ENCODE data around the gene KCTD11.

KCTD11 gene

GRCh38 chr17:7388856-7389255 lies 36.9 kb downstream of the KCTD11 start:
- Histone ChIP-seq H3K9me3 (ENCODE audit: low read length) (no peaks in the 10 kb centered on the region), H3K27me3 (ENCODE audit: insufficient read depth, low read length) (no peaks in the 10 kb centered on the region), H3F3A (ENCODE audit: insufficient read depth, low read length) (no peaks in the 10 kb centered on the region), H3K4me3 (ENCODE audit: low read depth, low read length, poor library complexity, severe bottlenecking) (no peak overlapping the region), H3K27ac (ENCODE audit: low read depth, low read length, poor library complexity, severe bottlenecking) (no peak overlapping the region), H3K4me1 (ENCODE audit: insufficient read depth, low read length, severe bottlenecking) (peaks cover 21% of the 10 kb centered on the region), H4K20me1 (ENCODE audit: insufficient read depth, low read length) (no peaks in the 10 kb centered on the region), H3K9me2 (ENCODE audit: low read depth, low read length) (no peaks in the 10 kb centered on the region), H2AFZ (ENCODE audit: low read length) (no peak overlapping the region), H3K79me2 (ENCODE audit: insufficient read depth, low read length) (no peaks in the 10 kb centered on the region), H3K36me3 (ENCODE audit: insufficient read depth, low read length) (peaks cover 4% of the 10 kb centered on the region; the same call in 1 of the 2 replicates), H3K9ac (ENCODE audit: low read length) (no peak overlapping the region), H3K4me2 (ENCODE audit: low read length) (no peak overlapping the region)
- TF ChIP-seq CTCF (IDR thresholded peaks at IDR 0.05; ENCODE audit: low read length) (no peak), EZH2 (IDR thresholded peaks at IDR 0.05; ENCODE audit: borderline replicate concordance, low read length) (no peak)

GRCh38 chr17:7389924-7390910 lies 38.3 kb downstream of the KCTD11 start:
- H4K20me1 ChIP-seq (ENCODE audit: insufficient read depth, low read length), result no peaks in the 10 kb centered on the region
- H3K9me3 ChIP-seq (ENCODE audit: low read length), result no peaks in the 10 kb centered on the region
- H3K36me3 ChIP-seq (ENCODE audit: insufficient read depth, low read length), result peaks cover 4% of the 10 kb centered on the region; the same call in 1 of the 2 replicates
- peaks cover 14% of the 10 kb centered on the region for H3K4me1 ChIP-seq (ENCODE audit: insufficient read depth, low read length, severe bottlenecking)
- no peaks in the 10 kb centered on the region for H3F3A ChIP-seq (ENCODE audit: insufficient read depth, low read length)
- no peaks in the 10 kb centered on the region for H3K79me2 ChIP-seq (ENCODE audit: insufficient read depth, low read length)
- H2AFZ ChIP-seq (ENCODE audit: low read length), result no peak overlapping the region
- H3K9me2 ChIP-seq (ENCODE audit: low read depth, low read length), result no peaks in the 10 kb centered on the region
- no peak overlapping the region for H3K27ac ChIP-seq (ENCODE audit: low read depth, low read length, poor library complexity, severe bottlenecking)
- H3K4me2 ChIP-seq (ENCODE audit: low read length), result no peak overlapping the region
- H3K9ac ChIP-seq (ENCODE audit: low read length), result no peak overlapping the region
- TF ChIP-seq EZH2 (IDR thresholded peaks at IDR 0.05; ENCODE audit: borderline replicate concordance, low read length) (no peak), CTCF (IDR thresholded peaks at IDR 0.05; ENCODE audit: low read length) (no peak)
- H3K27me3 ChIP-seq (ENCODE audit: insufficient read depth, low read length), result no peaks in the 10 kb centered on the region
- no peak overlapping the region for H3K4me3 ChIP-seq (ENCODE audit: low read depth, low read length, poor library complexity, severe bottlenecking)

- Histone ChIP-seq H3K4me3 (ENCODE audit: low read depth, low read length, poor library complexity, severe bottlenecking) (no peak overlapping the region), H3K36me3 (ENCODE audit: insufficient read depth, low read length) (peaks cover 4% of the 10 kb centered on the region; the same call in 1 of the 2 replicates), H4K20me1 (ENCODE audit: insufficient read depth, low read length) (no peaks in the 10 kb centered on the region), H3K4me2 (ENCODE audit: low read length) (no peak overlapping the region), H3K4me1 (ENCODE audit: insufficient read depth, low read length, severe bottlenecking) (peaks cover 15% of the 10 kb centered on the region), H3K9me2 (ENCODE audit: low read depth, low read length) (no peaks in the 10 kb centered on the region), H2AFZ (ENCODE audit: low read length) (no peak overlapping the region), H3K9me3 (ENCODE audit: low read length) (no peaks in the 10 kb centered on the region), H3K27ac (ENCODE audit: low read depth, low read length, poor library complexity, severe bottlenecking) (no peak overlapping the region), H3K79me2 (ENCODE audit: insufficient read depth, low read length) (no peaks in the 10 kb centered on the region), H3F3A (ENCODE audit: insufficient read depth, low read length) (no peaks in the 10 kb centered on the region), H3K9ac (ENCODE audit: low read length) (no peak overlapping the region), H3K27me3 (ENCODE audit: insufficient read depth, low read length) (no peaks in the 10 kb centered on the region)
- TF ChIP-seq CTCF (IDR thresholded peaks at IDR 0.05; ENCODE audit: low read length) (no peak), EZH2 (IDR thresholded peaks at IDR 0.05; ENCODE audit: borderline replicate concordance, low read length) (no peak)
These were observed 39.3 kb downstream of the KCTD11 start for GRCh38 chr17:7391307-7391706.
